ENCODE data around the gene GRIA4.

GRCh38 chr11:105823495-105824033 is 213.7 kb downstream of the GRIA4 start:
- TF ChIP-seq REST (IDR thresholded peaks at IDR 0.05; ENCODE audit: insufficient read depth in 1 of 2, low read depth in 2 of 2, low read length in 2 of 2) (no peak), POLR2AphosphoS5 (IDR thresholded peaks at IDR 0.05; ENCODE audit: low read depth, low read length) (no peak), SIN3A (IDR thresholded peaks at IDR 0.05; ENCODE audit: borderline replicate concordance, insufficient read depth, low read length) (no peak)

Measured in PFSK-1 (cell line).